Measurements from ENCODE around the gene FZD8. TPM values are rescaled to one million over a fixed set of nuclear protein-coding genes. Genes with fewer than 3 reads are reported as not detected.
"Not testable (repeated sequence)": the region's sequence is repeated elsewhere in the genome, so short reads cannot be mapped to it uniquely, and the experiment has no call there.

Gene FZD8, protein sequence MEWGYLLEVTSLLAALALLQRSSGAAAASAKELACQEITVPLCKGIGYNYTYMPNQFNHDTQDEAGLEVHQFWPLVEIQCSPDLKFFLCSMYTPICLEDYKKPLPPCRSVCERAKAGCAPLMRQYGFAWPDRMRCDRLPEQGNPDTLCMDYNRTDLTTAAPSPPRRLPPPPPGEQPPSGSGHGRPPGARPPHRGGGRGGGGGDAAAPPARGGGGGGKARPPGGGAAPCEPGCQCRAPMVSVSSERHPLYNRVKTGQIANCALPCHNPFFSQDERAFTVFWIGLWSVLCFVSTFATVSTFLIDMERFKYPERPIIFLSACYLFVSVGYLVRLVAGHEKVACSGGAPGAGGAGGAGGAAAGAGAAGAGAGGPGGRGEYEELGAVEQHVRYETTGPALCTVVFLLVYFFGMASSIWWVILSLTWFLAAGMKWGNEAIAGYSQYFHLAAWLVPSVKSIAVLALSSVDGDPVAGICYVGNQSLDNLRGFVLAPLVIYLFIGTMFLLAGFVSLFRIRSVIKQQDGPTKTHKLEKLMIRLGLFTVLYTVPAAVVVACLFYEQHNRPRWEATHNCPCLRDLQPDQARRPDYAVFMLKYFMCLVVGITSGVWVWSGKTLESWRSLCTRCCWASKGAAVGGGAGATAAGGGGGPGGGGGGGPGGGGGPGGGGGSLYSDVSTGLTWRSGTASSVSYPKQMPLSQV
- polyA plus RNA-seq (2011; rRNA removed) (0.18 and 0.31 TPM in 2 replicates), polyA minus RNA-seq (2011; rRNA and poly(A)+ RNA removed) (0.26 and 0.71 TPM in 2 replicates)

DNA sequence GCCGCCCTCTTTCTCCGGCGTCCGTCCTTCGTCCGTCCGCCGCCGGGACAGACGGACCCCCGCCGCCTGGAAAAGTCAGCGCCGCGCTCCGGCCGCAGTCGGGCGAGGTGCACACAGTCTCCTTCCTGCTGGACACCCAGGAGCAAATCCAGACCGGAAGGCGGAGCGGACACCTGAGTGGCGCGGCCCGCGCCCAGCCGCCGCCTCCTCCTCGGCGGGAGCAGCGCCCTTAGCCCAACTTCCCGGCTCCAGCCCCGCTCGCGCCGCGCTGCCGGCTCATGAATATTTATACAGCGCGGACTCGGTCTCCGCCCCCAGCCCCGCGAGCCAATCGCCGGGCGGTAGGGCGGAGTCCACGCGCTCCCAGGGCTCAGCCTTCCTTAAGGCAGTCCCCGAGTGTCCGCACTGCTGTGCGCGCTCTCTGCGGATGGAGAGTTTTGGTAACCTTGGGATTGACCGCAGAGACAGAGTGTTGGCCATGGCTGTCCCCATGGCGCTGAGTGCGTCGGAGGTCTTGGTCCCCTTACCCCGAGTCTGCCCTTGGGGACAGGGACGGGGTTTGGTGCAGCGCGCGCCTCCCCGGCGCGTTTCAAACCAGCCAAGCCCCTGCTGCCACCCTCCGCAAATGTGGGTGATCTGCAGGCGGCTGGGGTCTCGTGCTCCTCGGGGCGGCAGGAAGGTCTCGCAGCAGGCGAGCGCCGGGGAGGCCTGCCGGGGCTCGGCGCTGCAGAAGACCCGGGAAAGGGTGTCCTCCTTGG, at the start of gene FZD8:
Gene FZD8, minus strand, starts transcription at position 262 of the 758 bp plus-strand sequence. CDS start 867 bp downstream, outside the sequence.
- TF ChIP-seq, protein P1, sequence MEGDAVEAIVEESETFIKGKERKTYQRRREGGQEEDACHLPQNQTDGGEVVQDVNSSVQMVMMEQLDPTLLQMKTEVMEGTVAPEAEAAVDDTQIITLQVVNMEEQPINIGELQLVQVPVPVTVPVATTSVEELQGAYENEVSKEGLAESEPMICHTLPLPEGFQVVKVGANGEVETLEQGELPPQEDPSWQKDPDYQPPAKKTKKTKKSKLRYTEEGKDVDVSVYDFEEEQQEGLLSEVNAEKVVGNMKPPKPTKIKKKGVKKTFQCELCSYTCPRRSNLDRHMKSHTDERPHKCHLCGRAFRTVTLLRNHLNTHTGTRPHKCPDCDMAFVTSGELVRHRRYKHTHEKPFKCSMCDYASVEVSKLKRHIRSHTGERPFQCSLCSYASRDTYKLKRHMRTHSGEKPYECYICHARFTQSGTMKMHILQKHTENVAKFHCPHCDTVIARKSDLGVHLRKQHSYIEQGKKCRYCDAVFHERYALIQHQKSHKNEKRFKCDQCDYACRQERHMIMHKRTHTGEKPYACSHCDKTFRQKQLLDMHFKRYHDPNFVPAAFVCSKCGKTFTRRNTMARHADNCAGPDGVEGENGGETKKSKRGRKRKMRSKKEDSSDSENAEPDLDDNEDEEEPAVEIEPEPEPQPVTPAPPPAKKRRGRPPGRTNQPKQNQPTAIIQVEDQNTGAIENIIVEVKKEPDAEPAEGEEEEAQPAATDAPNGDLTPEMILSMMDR (IDR thresholded peaks at IDR 0.05; ENCODE audit: insufficient read depth, low read depth, low read length) = 0 out of 2 replicates have a peak, but pooled peaks have one; percentile 8
- Histone ChIP-seq H3K4me3 (ENCODE audit: low read depth, low read length) (peak within 1 kb of the TSS; percentile 67), H3K36me3 (ENCODE audit: control insufficient read depth, insufficient read depth, low read length) (no peaks in the 10 kb centered on the region), H3K27me3 (ENCODE audit: control insufficient read depth, insufficient read depth, low read length) (peaks cover 11% of the 10 kb centered on the region)
- POLR2A ChIA-PET = no interaction called here
- peak; percentile 46 for DNase-seq (ENCODE audit: low read depth)
- CTCF ChIA-PET = no interaction called here

DNA sequence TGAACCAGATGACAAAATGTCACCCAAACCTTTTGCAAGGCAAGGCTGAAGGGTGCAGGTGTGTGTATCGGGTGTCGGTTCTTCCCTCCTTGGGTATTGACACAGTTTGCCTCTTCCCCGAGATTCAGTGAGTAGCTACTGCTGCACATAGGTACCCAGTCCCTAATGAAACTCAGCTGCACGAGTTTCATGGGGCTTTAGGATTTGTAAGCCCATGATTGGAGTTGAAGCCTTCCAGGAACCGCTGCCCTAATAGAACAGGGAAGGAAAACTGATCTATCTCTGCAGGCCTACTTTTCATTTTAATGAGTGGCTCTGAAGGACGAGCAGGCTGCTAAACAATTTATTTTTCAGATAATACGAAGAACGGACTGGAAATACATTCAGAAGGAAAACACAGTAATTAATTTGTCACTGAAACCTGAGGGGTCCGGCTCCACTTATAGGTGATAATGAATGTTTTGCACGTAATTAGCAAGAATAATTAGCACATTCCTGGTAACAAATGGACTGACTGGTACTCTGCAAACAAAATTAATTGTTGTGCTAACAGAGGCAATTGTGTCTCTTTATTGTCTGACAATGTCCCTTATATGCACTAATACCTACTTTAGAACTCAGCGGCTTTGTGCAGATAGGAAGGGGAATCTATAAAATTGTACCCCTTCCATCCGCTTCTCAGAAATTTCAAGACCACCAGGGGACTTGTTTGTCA, 49.6 kb upstream of the FZD8 start:
- Histone ChIP-seq H3K27me3 (ENCODE audit: control insufficient read depth, insufficient read depth, low read length) (peaks cover 6% of the 10 kb centered on the region), H3K4me3 (ENCODE audit: low read depth, low read length) (no peak overlapping the region), H3K36me3 (ENCODE audit: control insufficient read depth, insufficient read depth, low read length) (no peaks in the 10 kb centered on the region)
- POLR2A ChIA-PET = no interaction called here
- CTCF ChIA-PET = no interaction called here
- TF ChIP-seq, protein P1 (IDR thresholded peaks at IDR 0.05; ENCODE audit: insufficient read depth, low read depth, low read length) = no peak
- no peak for DNase-seq (ENCODE audit: low read depth)

DNA sequence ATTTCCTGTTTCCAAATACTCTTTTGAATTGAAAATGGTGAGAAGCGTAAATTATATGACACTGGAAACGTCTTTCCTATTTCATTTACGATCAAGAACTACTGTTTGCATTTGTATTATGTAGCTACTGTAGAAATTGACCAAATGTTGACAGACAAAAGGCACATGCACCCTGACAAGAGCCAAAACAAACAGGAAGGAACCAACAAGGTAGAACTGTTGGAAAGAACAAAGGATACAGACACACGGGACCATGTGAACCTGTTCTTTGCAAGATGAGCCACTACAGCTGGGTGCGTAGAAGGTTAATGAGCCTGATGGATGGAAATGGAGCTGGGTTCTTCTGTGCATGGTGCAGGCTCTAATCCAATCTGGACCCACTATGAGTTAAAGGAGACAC, 48.4 kb upstream of the FZD8 start:
- CTCF ChIA-PET = interaction anchor here (0.6 kb wide), 1 partner anchor 29 kb away, joined by 3 read pairs; no protein-coding TSS in a partner anchor
- POLR2A ChIA-PET = no interaction called here
- TF ChIP-seq, protein P1 (IDR thresholded peaks at IDR 0.05; ENCODE audit: insufficient read depth, low read depth, low read length) = no peak
- no peak overlapping the region for H3K4me3 ChIP-seq (ENCODE audit: low read depth, low read length)
- no peak for DNase-seq (ENCODE audit: low read depth)
- peaks cover 4% of the 10 kb centered on the region for H3K27me3 ChIP-seq (ENCODE audit: control insufficient read depth, insufficient read depth, low read length)
- no peaks in the 10 kb centered on the region for H3K36me3 ChIP-seq (ENCODE audit: control insufficient read depth, insufficient read depth, low read length)

DNA sequence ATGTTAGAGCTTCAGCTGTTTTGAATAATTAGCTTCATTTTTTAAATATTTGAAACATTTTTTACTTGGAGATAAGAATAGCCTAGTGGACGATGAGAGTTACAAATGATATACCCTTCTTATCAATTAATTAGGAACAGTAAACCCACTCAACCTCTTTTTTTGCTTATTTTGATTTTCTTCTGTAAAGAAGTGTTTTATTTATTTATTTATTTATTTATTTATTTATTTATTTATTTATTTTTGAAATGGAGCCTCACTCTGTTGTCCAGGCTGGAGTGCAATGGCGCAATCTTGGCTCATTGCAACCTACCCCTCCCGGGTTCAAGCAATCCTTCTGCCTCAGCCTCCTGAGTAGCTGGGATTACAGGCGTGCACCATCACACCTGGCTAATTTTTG, 43.8 kb upstream of the FZD8 start:
- H3K27me3 ChIP-seq (ENCODE audit: control insufficient read depth, insufficient read depth, low read length); POLR2A ChIA-PET; DNase-seq (ENCODE audit: low read depth); H3K36me3 ChIP-seq (ENCODE audit: control insufficient read depth, insufficient read depth, low read length); H3K4me3 ChIP-seq (ENCODE audit: low read depth, low read length): not testable (repeated sequence)
- CTCF ChIA-PET = interaction anchor here (1.6 kb wide), 1 partner anchor 10 kb away, joined by 4 read pairs; no protein-coding TSS in a partner anchor

DNA sequence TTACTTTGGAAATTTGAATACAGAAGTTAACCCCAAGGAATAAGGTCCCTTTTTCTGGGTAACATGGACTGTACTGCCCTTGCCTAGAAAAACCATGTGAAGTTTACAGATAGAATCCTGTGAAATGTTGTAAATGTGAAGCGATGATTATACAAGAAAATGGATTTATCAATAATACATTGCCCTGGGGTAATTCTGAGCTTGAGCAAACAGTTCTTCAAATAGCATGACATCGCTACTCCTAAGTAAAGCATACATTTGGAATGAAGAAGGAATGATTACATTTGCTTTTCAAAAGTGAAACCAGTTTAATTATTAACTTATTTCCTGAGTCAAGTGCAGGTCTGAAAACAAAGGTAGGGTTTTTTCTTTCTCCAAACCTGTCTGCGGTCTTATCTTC, 43.3 kb upstream of the FZD8 start:
- TF ChIP-seq, protein P1 (IDR thresholded peaks at IDR 0.05; ENCODE audit: insufficient read depth, low read depth, low read length) = no peak
- no peak for DNase-seq (ENCODE audit: low read depth)
- Histone ChIP-seq H3K4me3 (ENCODE audit: low read depth, low read length) (no peak overlapping the region), H3K36me3 (ENCODE audit: control insufficient read depth, insufficient read depth, low read length) (no peaks in the 10 kb centered on the region), H3K27me3 (ENCODE audit: control insufficient read depth, insufficient read depth, low read length) (peaks cover 2% of the 10 kb centered on the region; the same call in 1 of the 2 replicates)
- ChIA-PET POLR2A (no interaction called here), CTCF (interaction anchor here (1.6 kb wide), 1 partner anchor 10 kb away, joined by 4 read pairs; no protein-coding TSS in a partner anchor)
